ENCODE measurements around the gene KCNQ1. TPM values are rescaled to one million over a fixed set of nuclear protein-coding genes. Genes with fewer than 3 reads are reported as not detected.

KCNQ1 gene
- total and polyA plus RNA-seq, 9 of the 15 experiments (the other 6 are each of a cell fraction or from before 2014, with no cell fraction given): 0.44 TPM; not detected in 8

GRCh38 chr11:2547806-2548205 is 103.0 kb downstream of the KCNQ1 start:
- Histone ChIP-seq H3K4me1 (replicated peaks in 1 of 2; ENCODE audit: control insufficient read depth in 2 of 2, insufficient read depth in 2 of 2, low read length in 2 of 2) (peaks cover 0 to 17% of the 10 kb centered on the region in 2 experiments; a peak in 1 of 5 replicates), H3K9me3 (replicated peaks; ENCODE audit: control insufficient read depth, insufficient read depth, low read depth, low read length) (no peaks in the 10 kb centered on the region), H3K9ac (ENCODE audit: insufficient read depth in 1 of 2, low read depth in 2 of 2, low read length in 2 of 2) (no peak overlapping the region), H3K4me2 (ENCODE audit: insufficient read depth, low read length) (no peak overlapping the region), H3K27me3 (ENCODE audit: control insufficient read depth in 2 of 2, insufficient read depth in 2 of 2, low read length in 2 of 2) (peaks cover 16 to 56% of the 10 kb centered on the region in 2 experiments), H2AFZ (ENCODE audit: low read depth, low read length) (no peak overlapping the region), H4K20me1 (replicated peaks; ENCODE audit: control insufficient read depth, insufficient read depth, low read length) (no peaks in the 10 kb centered on the region), H3K9me1 (ENCODE audit: control insufficient read depth, insufficient read depth, low read length) (no peaks in the 10 kb centered on the region), H3K27ac (ENCODE audit: extremely low read depth, low read depth, low read length) (no peak overlapping the region), H3K36me3 (ENCODE audit: control insufficient read depth, insufficient read depth, low read length) (no peaks in the 10 kb centered on the region), H3K4me3 (no peak overlapping the region), H3K79me2 (ENCODE audit: control insufficient read depth, insufficient read depth, low read length) (no peaks in the 10 kb centered on the region)
- 6% methylated on average over 14 of the region's 16 CpGs for WGBS (ENCODE audit: insufficient coverage, low coverage, missing lambda C conversion rate)
- in situ Hi-C loops (cut with MboI) (no loop called here), intact Hi-C loops (cut with micrococcal nuclease) (no loop called here)
- CTCF ChIA-PET (ENCODE audit: low intra/inter-chr PET ratio): no interaction called here
- DNase-seq (ENCODE audit: extremely low read depth in 1 of 4, low spot score in 3 of 4): no peak
- BruUV-seq (replicated peaks): no TSS peak
- no peak for TF ChIP-seq MTA2 (IDR thresholded peaks at IDR 0.05; ENCODE audit: low read depth)
- POLR2A ChIA-PET: no interaction called here
- FAIRE-seq: no peak
- ATAC-seq: no peak

- intact Hi-C loops (cut with micrococcal nuclease): no loop called here
- in situ Hi-C loops (cut with MboI): no loop called here
- TF ChIP-seq ZNF699 (CRISPR knock-in tag; IDR thresholded peaks at IDR 0.05; ENCODE audit: insufficient replicate concordance): no peak
- no peak for TF ChIP-seq ZNF586 (CRISPR knock-in tag; conservative IDR thresholded peaks at IDR 0.05)
- ChIA-PET CTCF (ENCODE audit: low intra/inter-chr PET ratio) (no interaction called here), POLR2A (no interaction called here)
- H3K9me1 ChIP-seq (ENCODE audit: control insufficient read depth, insufficient read depth, low read length): no peaks in the 10 kb centered on the region
- H4K20me1 ChIP-seq (replicated peaks; ENCODE audit: control insufficient read depth, insufficient read depth, low read length): no peaks in the 10 kb centered on the region
- H3K79me2 ChIP-seq (ENCODE audit: control insufficient read depth, insufficient read depth, low read length): no peaks in the 10 kb centered on the region
- H3K27ac ChIP-seq (ENCODE audit: extremely low read depth, low read depth, low read length): no peak overlapping the region
- no peak overlapping the region for H3K9ac ChIP-seq (ENCODE audit: insufficient read depth in 1 of 2, low read depth in 2 of 2, low read length in 2 of 2)
- no TSS peak for BruUV-seq (replicated peaks)
- WGBS (ENCODE audit: insufficient coverage, low coverage, missing lambda C conversion rate): 12% methylated on average over 12 of the region's 12 CpGs
- no peaks in the 10 kb centered on the region for H3K9me3 ChIP-seq (replicated peaks; ENCODE audit: control insufficient read depth, insufficient read depth, low read depth, low read length)
- no peaks in the 10 kb centered on the region for H3K36me3 ChIP-seq (ENCODE audit: control insufficient read depth, insufficient read depth, low read length)
- DNase-seq (ENCODE audit: extremely low read depth in 1 of 4, low spot score in 3 of 4) (no peak), FAIRE-seq (no peak), ATAC-seq (no peak)
- peaks cover 20 to 52% of the 10 kb centered on the region in 2 experiments for H3K27me3 ChIP-seq (ENCODE audit: control insufficient read depth in 2 of 2, insufficient read depth in 2 of 2, low read length in 2 of 2)
- H3K4me2 ChIP-seq (ENCODE audit: insufficient read depth, low read length): no peak overlapping the region
- no peak overlapping the region for H3K4me3 ChIP-seq
- no peak overlapping the region for H2AFZ ChIP-seq (ENCODE audit: low read depth, low read length)
- peaks cover 0 to 17% of the 10 kb centered on the region in 2 experiments; a peak in 1 of 5 replicates for H3K4me1 ChIP-seq (replicated peaks in 1 of 2; ENCODE audit: control insufficient read depth in 2 of 2, insufficient read depth in 2 of 2, low read length in 2 of 2)
Measured at GRCh38 chr11:2548596-2548995, 103.8 kb downstream of the KCNQ1 start.
